ENCODE data around the gene DYNLRB1. TPM values are rescaled to one million over a fixed set of nuclear protein-coding genes. Genes with fewer than 3 reads are reported as not detected.

Gene DYNLRB1
- total RNA-seq, 1 donor from 2014 or later: 135 TPM

DNA sequence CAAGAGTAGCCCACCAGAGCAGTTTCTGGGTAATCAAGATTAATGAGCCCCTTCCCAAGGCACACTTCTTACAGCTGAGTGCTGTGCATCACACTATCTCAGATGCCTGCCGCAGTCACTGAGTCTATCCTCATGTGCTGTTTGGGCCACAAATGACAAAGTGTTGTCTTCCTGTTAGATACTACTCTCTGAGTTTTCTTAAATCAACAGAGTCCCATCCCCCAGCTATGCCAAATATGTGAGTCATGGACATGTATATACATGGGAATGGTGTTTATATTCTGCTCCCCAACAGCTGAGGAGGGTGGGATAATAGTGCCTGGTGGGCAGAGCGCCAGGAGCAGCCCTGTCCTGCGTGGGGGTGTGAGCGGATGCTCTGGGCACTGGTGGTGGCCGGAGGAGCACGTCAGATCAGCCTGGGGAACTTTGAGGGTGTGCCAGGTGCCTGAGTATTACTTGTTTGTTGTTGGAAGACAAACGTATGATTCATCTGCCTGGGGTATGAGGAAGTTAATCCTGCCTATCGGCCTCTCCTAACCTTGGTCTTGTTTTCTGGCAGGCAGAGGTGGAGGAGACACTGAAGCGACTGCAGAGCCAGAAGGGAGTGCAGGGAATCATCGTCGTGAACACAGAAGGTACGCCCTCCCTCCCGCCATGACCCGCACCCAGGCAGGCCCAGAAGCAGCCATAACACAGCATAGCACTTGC, 9.6 kb downstream of the DYNLRB1 start:
- peaks cover 79% of the 10 kb centered on the region for H3K4me1 ChIP-seq
- peak; percentile 82 to 90 for TF ChIP-seq POLR2AphosphoS5 (IDR thresholded peaks at IDR 0.05; ENCODE audit: insufficient read depth in 1 of 2, low read depth in 1 of 2)
- TF ChIP-seq, protein P1, sequence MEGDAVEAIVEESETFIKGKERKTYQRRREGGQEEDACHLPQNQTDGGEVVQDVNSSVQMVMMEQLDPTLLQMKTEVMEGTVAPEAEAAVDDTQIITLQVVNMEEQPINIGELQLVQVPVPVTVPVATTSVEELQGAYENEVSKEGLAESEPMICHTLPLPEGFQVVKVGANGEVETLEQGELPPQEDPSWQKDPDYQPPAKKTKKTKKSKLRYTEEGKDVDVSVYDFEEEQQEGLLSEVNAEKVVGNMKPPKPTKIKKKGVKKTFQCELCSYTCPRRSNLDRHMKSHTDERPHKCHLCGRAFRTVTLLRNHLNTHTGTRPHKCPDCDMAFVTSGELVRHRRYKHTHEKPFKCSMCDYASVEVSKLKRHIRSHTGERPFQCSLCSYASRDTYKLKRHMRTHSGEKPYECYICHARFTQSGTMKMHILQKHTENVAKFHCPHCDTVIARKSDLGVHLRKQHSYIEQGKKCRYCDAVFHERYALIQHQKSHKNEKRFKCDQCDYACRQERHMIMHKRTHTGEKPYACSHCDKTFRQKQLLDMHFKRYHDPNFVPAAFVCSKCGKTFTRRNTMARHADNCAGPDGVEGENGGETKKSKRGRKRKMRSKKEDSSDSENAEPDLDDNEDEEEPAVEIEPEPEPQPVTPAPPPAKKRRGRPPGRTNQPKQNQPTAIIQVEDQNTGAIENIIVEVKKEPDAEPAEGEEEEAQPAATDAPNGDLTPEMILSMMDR (IDR thresholded peaks at IDR 0.05): no peak
- no peak for TF ChIP-seq POLR2A (IDR thresholded peaks at IDR 0.05)
- DNase-seq (ENCODE audit: extremely low spot score in 2 of 2): peak in 1 of 2 donors; percentile 93
- H3K27me3 ChIP-seq: no peaks in the 10 kb centered on the region
- no peak overlapping the region for H3K4me3 ChIP-seq
- H3K27ac ChIP-seq: peak overlapping the region; percentile 78
- intact Hi-C loops (cut with DNase I): loop anchor here (10.0 kb wide), 1 partner anchor 211 kb away; no protein-coding TSS in a partner anchor
- H3K9me3 ChIP-seq: no peaks in the 10 kb centered on the region
- H3K36me3 ChIP-seq: peaks cover 0 to 35% of the 10 kb centered on the region in 2 donors

DNA sequence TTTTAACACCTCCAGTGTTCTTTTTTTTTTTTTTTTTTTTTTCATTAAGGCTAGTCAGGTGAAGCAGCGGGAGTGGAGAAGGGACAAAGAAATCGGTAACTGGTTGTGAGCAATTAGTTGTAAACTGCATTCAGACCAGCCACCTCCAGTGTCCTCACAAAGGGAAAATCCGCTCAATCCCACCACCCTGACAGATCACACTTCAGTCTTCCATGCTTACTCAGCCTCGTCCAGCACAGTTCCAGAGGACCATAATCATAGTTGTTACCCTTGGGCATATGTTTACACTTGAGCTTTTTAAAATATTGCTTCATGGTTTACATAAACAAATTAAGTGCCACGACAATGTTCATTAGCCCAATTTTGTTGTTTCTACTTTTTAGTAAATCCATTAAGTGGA, 10.2 kb downstream of the DYNLRB1 start:
- peak overlapping the region; percentile 78 for H3K27ac ChIP-seq
- H3K9me3 ChIP-seq: no peaks in the 10 kb centered on the region
- H3K27me3 ChIP-seq: no peaks in the 10 kb centered on the region
- H3K4me1 ChIP-seq: peaks cover 73% of the 10 kb centered on the region
- TF ChIP-seq POLR2AphosphoS5 (IDR thresholded peaks at IDR 0.05; ENCODE audit: insufficient read depth in 1 of 2, low read depth in 1 of 2) (no peak), POLR2A (IDR thresholded peaks at IDR 0.05) (no peak)
- TF ChIP-seq, protein P1 (IDR thresholded peaks at IDR 0.05): no peak
- H3K4me3 ChIP-seq: no peak overlapping the region
- intact Hi-C loops (cut with DNase I): loop anchor here (10.0 kb wide), 1 partner anchor 212 kb away; no protein-coding TSS in a partner anchor
- H3K36me3 ChIP-seq: peaks cover 0 to 38% of the 10 kb centered on the region in 2 donors
- no peak for DNase-seq (ENCODE audit: extremely low spot score in 2 of 2)

DNA sequence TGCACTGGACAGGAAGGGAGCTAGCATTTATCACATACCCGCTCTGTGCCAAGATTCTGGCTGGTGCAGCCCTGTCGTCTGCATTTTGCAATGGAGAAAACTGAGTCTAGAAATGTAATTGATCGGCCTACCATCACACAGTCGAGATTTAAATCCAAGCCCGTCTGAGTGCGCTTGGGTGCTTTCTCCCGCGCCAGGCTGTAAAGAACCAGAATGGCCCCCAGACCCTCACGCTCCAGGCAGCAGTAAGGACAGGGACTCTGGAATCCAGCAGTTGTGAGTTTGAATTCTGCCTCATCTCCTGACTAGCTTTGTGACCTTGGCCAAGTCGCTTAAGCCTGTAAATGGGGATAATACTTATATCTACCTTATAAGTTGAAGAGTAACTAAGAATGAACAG, 10.8 kb downstream of the DYNLRB1 start:
- Histone ChIP-seq H3K4me3 (no peak overlapping the region), H3K36me3 (peaks cover 0 to 43% of the 10 kb centered on the region in 2 donors), H3K27me3 (no peaks in the 10 kb centered on the region), H3K9me3 (no peaks in the 10 kb centered on the region), H3K27ac (peak overlapping the region; percentile 78), H3K4me1 (peaks cover 67% of the 10 kb centered on the region)
- DNase-seq (ENCODE audit: extremely low spot score in 2 of 2): no peak
- TF ChIP-seq POLR2A (IDR thresholded peaks at IDR 0.05): no peak
- TF ChIP-seq, protein P1 (IDR thresholded peaks at IDR 0.05): no peak
- TF ChIP-seq POLR2AphosphoS5 (IDR thresholded peaks at IDR 0.05; ENCODE audit: insufficient read depth in 1 of 2, low read depth in 1 of 2): no peak
- intact Hi-C loops (cut with DNase I): loop anchor here (10.0 kb wide), 1 partner anchor 212 kb away; no protein-coding TSS in a partner anchor

DNA sequence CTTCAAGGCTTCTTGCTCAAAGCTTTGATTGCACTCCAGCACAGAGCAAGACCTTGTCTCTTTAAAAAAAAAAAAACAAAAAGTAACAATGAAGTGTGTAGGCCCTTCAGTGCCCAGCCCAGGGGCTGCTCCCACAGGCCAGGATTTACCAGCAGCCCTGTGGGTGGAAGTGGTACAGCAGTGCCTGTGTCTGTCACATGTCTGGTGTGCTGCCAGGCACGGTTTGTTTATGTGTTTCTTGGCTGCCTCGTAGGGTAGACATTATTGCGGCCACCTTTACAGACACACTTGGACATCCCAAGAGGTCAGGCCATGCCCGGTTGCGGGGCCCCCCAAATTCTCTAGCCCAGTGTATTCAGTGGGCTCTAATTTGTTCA, 12.7 kb downstream of the DYNLRB1 start:
- intact Hi-C loops (cut with DNase I): loop anchor here (10.0 kb wide), 1 partner anchor 214 kb away; no protein-coding TSS in a partner anchor
- peak overlapping the region; percentile 21 for H3K27ac ChIP-seq
- H3K4me3 ChIP-seq: no peak overlapping the region
- H3K36me3 ChIP-seq: peaks cover 0 to 56% of the 10 kb centered on the region in 2 donors
- H3K9me3 ChIP-seq: no peaks in the 10 kb centered on the region
- peaks cover 48% of the 10 kb centered on the region for H3K4me1 ChIP-seq
- H3K27me3 ChIP-seq: no peaks in the 10 kb centered on the region
- DNase-seq (ENCODE audit: extremely low spot score in 2 of 2): no peak
- TF ChIP-seq POLR2AphosphoS5 (IDR thresholded peaks at IDR 0.05; ENCODE audit: insufficient read depth in 1 of 2, low read depth in 1 of 2) (no peak), POLR2A (IDR thresholded peaks at IDR 0.05) (no peak)
- TF ChIP-seq, protein P1 (IDR thresholded peaks at IDR 0.05): no peak

DNA sequence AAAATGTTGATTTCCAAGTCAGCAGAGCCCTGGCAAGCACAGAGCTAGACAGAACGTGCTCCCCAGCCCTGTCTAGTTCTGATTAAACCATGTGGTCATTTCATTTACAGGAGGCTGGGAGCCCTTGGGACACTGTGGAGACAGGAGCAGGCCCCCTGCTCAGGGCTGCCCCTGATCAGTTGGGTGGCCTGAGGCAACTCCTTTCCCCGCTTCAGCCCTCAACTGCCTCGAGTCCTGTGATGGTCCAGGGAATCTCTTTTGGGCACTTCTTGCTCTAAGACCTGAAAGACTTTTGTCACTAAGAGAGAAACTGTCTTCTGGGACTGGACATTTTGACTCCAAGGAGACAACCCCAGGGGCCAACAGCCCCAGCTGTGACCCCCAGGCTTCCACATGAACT, 13.5 kb downstream of the DYNLRB1 start:
- Histone ChIP-seq H3K4me1 (peaks cover 41% of the 10 kb centered on the region), H3K36me3 (peaks cover 0 to 63% of the 10 kb centered on the region in 2 donors), H3K27me3 (no peaks in the 10 kb centered on the region), H3K4me3 (no peak overlapping the region), H3K9me3 (no peaks in the 10 kb centered on the region), H3K27ac (no peak overlapping the region)
- intact Hi-C loops (cut with DNase I): loop anchor here (10.0 kb wide), 2 partner anchors 175 to 215 kb away; partner anchors contain the start of gene TP53INP2
- DNase-seq (ENCODE audit: extremely low spot score in 2 of 2): no peak
- no peak for TF ChIP-seq POLR2A (IDR thresholded peaks at IDR 0.05)
- no peak for TF ChIP-seq POLR2AphosphoS5 (IDR thresholded peaks at IDR 0.05; ENCODE audit: insufficient read depth in 1 of 2, low read depth in 1 of 2)
- TF ChIP-seq, protein P1 (IDR thresholded peaks at IDR 0.05): no peak

Measured in vagina (tissue), 2 donors.